ENCODE measurements around the gene GUCA1A. TPM values are rescaled to one million over a fixed set of nuclear protein-coding genes. Genes with fewer than 3 reads are reported as not detected.

The GUCA1A gene
- total RNA-seq, 1 experiment from 2014 or later: not detected

DNA sequence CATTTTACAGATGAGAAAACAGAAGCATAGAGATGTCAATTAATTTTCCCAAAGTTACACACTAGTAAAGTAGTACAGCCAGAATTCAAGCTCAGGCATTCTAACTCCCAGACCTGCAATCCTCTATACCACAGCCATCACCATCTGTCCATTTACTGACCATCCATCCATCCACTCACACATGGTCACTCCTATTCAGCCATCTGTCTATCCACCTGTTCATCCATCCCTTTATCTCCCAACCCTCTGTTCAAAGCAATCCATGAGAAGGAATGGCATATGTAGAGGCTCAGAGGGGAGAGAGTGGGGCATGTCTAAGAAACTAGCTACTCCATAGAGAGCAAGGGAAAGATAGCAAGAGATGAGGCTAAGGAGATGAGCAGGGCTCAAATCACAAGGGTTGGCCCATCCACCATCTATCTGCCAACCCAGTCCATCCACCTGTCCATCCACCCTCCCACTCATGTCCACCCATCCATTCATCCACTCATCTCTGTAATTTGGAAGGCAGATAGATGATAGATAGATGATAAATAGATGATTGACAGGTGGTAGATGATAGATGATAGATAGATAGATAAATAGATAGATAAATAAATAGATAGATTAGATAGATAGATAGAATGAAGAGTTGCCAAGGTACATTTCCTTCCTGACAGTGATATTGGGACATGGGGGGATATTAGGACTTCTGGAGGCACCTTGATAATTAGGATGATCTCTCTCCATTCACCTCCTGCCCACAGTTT is 18.5 kb upstream of the GUCA1A start:
- H3K4me1 Mint-ChIP-seq (ENCODE audit: low read depth, unreplicated experiment): peaks cover 9% of the 10 kb centered on the region
- H3K27ac Mint-ChIP-seq (ENCODE audit: unreplicated experiment): no peak overlapping the region
- no peaks in the 10 kb centered on the region for H3K27me3 Mint-ChIP-seq (ENCODE audit: unreplicated experiment)
- no peaks in the 10 kb centered on the region for H3K9me3 Mint-ChIP-seq (ENCODE audit: low read depth, unreplicated experiment)
- no TSS peak for BruUV-seq (replicated peaks)
- no peak for DNase-seq
- TF ChIP-seq, protein P1, sequence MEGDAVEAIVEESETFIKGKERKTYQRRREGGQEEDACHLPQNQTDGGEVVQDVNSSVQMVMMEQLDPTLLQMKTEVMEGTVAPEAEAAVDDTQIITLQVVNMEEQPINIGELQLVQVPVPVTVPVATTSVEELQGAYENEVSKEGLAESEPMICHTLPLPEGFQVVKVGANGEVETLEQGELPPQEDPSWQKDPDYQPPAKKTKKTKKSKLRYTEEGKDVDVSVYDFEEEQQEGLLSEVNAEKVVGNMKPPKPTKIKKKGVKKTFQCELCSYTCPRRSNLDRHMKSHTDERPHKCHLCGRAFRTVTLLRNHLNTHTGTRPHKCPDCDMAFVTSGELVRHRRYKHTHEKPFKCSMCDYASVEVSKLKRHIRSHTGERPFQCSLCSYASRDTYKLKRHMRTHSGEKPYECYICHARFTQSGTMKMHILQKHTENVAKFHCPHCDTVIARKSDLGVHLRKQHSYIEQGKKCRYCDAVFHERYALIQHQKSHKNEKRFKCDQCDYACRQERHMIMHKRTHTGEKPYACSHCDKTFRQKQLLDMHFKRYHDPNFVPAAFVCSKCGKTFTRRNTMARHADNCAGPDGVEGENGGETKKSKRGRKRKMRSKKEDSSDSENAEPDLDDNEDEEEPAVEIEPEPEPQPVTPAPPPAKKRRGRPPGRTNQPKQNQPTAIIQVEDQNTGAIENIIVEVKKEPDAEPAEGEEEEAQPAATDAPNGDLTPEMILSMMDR (IDR thresholded peaks at IDR 0.05; ENCODE audit: unreplicated experiment): no peak
- CTCF ChIA-PET: interaction anchor here (0.5 to 0.6 kb wide), 2 partner anchors 254 to 352 kb away, joined by 3 read pairs; no protein-coding TSS in a partner anchor
- intact Hi-C loops (cut with micrococcal nuclease; ENCODE audit: unreplicated experiment): no loop called here
- peaks cover 4% of the 10 kb centered on the region for H3K36me3 Mint-ChIP-seq (ENCODE audit: insufficient read depth, unreplicated experiment)
- no peak overlapping the region for H3K4me3 Mint-ChIP-seq (ENCODE audit: low read depth, unreplicated experiment)

DNA sequence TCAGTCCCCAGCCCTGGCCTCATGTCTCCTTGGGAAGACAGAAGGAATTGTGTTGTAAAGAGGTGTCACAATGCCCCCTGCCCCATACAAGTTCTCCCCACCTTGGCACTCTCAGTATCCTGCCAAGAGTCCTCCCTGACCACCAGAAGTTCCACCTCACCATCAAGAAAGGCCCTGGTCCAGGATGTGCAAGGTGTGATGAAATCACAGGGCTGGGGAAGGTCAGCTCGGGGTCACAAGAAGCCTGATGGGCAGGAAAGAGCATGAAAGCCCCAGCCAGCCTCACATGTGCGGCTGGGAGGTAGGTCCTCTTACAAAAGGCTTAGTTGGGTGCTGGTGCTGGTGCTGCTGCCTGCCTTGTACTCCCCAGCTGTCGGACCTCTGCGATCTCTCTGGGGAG is 17.9 kb upstream of the GUCA1A start:
- CTCF ChIA-PET: interaction anchor here (0.5 to 1.6 kb wide), 3 partner anchors 9 to 253 kb away, joined by 3 to 8 read pairs (median 3); no protein-coding TSS in a partner anchor
- no peaks in the 10 kb centered on the region for H3K27me3 Mint-ChIP-seq (ENCODE audit: unreplicated experiment)
- TF ChIP-seq, protein P1 (IDR thresholded peaks at IDR 0.05; ENCODE audit: unreplicated experiment): no peak
- intact Hi-C loops (cut with micrococcal nuclease; ENCODE audit: unreplicated experiment): no loop called here
- no peak overlapping the region for H3K27ac Mint-ChIP-seq (ENCODE audit: unreplicated experiment)
- BruUV-seq (replicated peaks): no TSS peak
- H3K4me3 Mint-ChIP-seq (ENCODE audit: low read depth, unreplicated experiment): no peak overlapping the region
- peaks cover 4% of the 10 kb centered on the region for H3K36me3 Mint-ChIP-seq (ENCODE audit: insufficient read depth, unreplicated experiment)
- no peak for DNase-seq
- H3K4me1 Mint-ChIP-seq (ENCODE audit: low read depth, unreplicated experiment): peaks cover 8% of the 10 kb centered on the region
- H3K9me3 Mint-ChIP-seq (ENCODE audit: low read depth, unreplicated experiment): no peaks in the 10 kb centered on the region

DNA sequence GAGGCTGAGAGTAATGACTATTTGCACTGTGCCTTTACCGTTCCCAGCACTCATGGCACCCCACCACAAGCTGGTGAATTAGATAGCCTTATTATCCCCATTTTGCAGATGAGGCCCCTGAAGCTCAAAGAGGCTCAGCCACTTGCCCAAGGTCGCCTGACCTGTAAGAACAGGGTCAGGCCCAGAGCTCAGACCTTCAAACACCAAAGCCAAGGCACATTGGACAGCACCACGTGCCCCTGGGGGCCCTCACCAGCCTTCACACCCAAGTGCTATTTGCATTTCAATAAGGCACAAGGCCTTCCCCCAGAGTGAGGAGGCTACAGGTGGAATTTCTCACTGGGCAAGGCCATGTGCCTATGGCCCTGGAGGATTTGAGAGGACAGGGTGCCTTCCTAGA is 16.5 kb upstream of the GUCA1A start:
- CTCF ChIA-PET: interaction anchor here (0.7 to 1.6 kb wide), 2 partner anchors 34 to 77 kb away, joined by 3 to 8 read pairs; no protein-coding TSS in a partner anchor
- no peak overlapping the region for H3K4me3 Mint-ChIP-seq (ENCODE audit: low read depth, unreplicated experiment)
- H3K27ac Mint-ChIP-seq (ENCODE audit: unreplicated experiment): no peak overlapping the region
- H3K36me3 Mint-ChIP-seq (ENCODE audit: insufficient read depth, unreplicated experiment): peaks cover 4% of the 10 kb centered on the region
- BruUV-seq (replicated peaks): no TSS peak
- no peaks in the 10 kb centered on the region for H3K27me3 Mint-ChIP-seq (ENCODE audit: unreplicated experiment)
- DNase-seq: no peak
- no peaks in the 10 kb centered on the region for H3K9me3 Mint-ChIP-seq (ENCODE audit: low read depth, unreplicated experiment)
- TF ChIP-seq, protein P1 (IDR thresholded peaks at IDR 0.05; ENCODE audit: unreplicated experiment): no peak
- peaks cover 8% of the 10 kb centered on the region for H3K4me1 Mint-ChIP-seq (ENCODE audit: low read depth, unreplicated experiment)
- intact Hi-C loops (cut with micrococcal nuclease; ENCODE audit: unreplicated experiment): no loop called here

DNA sequence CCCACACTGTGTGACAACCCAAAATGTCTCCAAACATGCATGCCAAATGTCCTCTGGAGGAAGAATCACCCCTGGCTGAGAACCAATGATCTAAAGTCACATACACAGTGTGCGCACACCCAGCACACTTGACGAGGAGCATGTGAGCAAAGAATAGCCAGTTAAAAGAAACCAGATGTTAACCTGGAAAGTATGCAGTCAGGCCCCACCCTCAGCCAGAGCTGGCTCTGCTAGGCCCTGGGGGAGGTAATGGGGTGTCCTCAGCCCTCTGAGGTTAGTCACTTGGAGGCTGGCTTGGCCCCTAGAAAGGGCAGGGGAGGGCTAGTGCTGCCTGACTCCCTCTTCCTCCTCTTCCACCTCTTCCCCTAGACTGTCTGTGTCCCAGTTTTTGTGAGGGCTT is 15.2 kb upstream of the GUCA1A start:
- TF ChIP-seq, protein P1 (IDR thresholded peaks at IDR 0.05; ENCODE audit: unreplicated experiment): no peak
- intact Hi-C loops (cut with micrococcal nuclease; ENCODE audit: unreplicated experiment): no loop called here
- CTCF ChIA-PET: no interaction called here
- no peak overlapping the region for H3K27ac Mint-ChIP-seq (ENCODE audit: unreplicated experiment)
- no peaks in the 10 kb centered on the region for H3K27me3 Mint-ChIP-seq (ENCODE audit: unreplicated experiment)
- no peak for DNase-seq
- no peak overlapping the region for H3K4me3 Mint-ChIP-seq (ENCODE audit: low read depth, unreplicated experiment)
- H3K9me3 Mint-ChIP-seq (ENCODE audit: low read depth, unreplicated experiment): no peaks in the 10 kb centered on the region
- peaks cover 4% of the 10 kb centered on the region for H3K36me3 Mint-ChIP-seq (ENCODE audit: insufficient read depth, unreplicated experiment)
- BruUV-seq (replicated peaks): no TSS peak
- peaks cover 8% of the 10 kb centered on the region for H3K4me1 Mint-ChIP-seq (ENCODE audit: low read depth, unreplicated experiment)

Measured in Calu3 (cell line).